Erythroblast (primary cell): ENCODE data around the gene PRAF2.

Experiments
- GATA1 ChIP-seq: IDR thresholded peaks from 2 replicates; pipeline ENCODE4 v1.6.1; 2011; ENCODE audit warnings: low read depth, mild to moderate bottlenecking, control low read depth, low read length, moderate library complexity
- POLR2A ChIP-seq: IDR thresholded peaks from 2 replicates; pipeline ENCODE4 v1.6.1; 2011; ENCODE audit warnings: mild to moderate bottlenecking, low read length

- no peak for TF ChIP-seq POLR2A
- no peak for TF ChIP-seq GATA1
Measured at GRCh38 chrX:49066690-49067089, 7.1 kb downstream of the PRAF2 start.
